Measurements from ENCODE around the gene ZNF136.

GRCh38 chr19:12140545-12141404, 22.1 kb upstream of the ZNF136 start:
- TF ChIP-seq CTCF (IDR thresholded peaks at IDR 0.05; ENCODE audit: extremely low read depth in 1 of 2, insufficient read depth in 1 of 2, low read depth in 1 of 2, low read length in 2 of 2), result peak; percentile 71 to 75
- TF ChIP-seq MAX (IDR thresholded peaks at IDR 0.05; ENCODE audit: insufficient read depth, insufficient read length), result no peak
- no peak for TF ChIP-seq POLR2AphosphoS5 (IDR thresholded peaks at IDR 0.05; ENCODE audit: insufficient read depth, low read depth, low read length)
